ENCODE results near the gene MLXIP. TPM values are rescaled to one million over a fixed set of nuclear protein-coding genes. Genes with fewer than 3 reads are reported as not detected.

The MLXIP gene
- total and polyA plus RNA-seq, 2 experiments from 2014 or later: 6.4 to 7.4 TPM

DNA sequence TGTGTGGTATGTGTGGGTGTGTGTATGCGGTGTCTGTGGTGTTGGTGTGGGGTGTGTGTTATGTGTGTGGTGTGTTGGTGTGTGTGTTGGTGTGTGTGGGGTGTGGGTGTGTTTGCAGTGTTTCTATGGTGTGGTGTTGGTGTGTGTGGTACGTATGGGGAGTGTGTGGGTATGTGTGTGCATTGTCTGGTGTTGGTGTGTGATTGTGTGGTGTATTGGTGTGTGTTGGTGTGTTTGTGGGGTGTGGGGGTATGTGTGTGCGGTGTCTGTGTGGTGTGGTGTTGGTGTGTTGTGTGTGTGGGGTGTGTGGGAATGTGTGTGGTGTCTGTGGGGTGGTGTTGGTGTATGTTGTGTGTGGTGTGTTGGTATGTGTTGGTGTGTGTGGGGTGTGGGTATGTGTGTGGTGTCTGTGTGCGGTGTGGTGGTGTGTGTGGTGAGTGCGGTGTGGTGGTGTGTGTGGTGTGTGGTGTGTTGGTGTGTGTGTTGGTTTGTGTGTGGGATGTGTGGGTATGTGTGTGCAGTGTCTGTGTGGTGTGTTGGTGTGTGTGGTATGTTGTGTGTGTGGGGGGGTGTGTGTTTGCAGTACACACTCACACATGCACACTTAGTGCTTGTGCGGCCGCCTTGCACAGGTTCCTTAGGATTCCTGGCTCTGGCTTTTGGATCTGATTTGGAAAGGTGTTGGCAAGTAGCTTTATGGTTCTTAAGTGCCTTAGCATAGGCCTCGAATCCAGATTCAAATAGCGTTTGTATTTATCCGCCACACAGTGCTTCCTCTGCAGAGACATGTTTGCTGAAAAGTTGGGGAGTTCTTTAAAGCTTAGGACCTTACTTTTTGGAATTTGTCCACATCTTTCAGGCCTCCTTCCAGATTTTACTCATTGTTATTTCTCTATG lies 16.4 kb downstream of the MLXIP start:
- Histone ChIP-seq H3K4me1 (ENCODE audit: insufficient read depth) (peaks cover 37% of the 10 kb centered on the region), H3K9ac (no peak overlapping the region), H3K4me2 (ENCODE audit: unreplicated experiment) (no peak overlapping the region), H3K9me2 (ENCODE audit: insufficient read depth) (no peaks in the 10 kb centered on the region), H2AFZ (no peak overlapping the region), H3K27me3 (replicated peaks; ENCODE audit: insufficient read depth) (no peaks in the 10 kb centered on the region), H3K36me3 (ENCODE audit: low read depth) (no peaks in the 10 kb centered on the region), H3K9me3 (ENCODE audit: low read depth) (no peaks in the 10 kb centered on the region), H3K79me2 (ENCODE audit: insufficient read depth) (peaks cover 92% of the 10 kb centered on the region), H3K4me3 (no peak overlapping the region), H4K20me1 (ENCODE audit: insufficient read depth) (no peaks in the 10 kb centered on the region), H3F3A (ENCODE audit: insufficient read depth) (peaks cover 27% of the 10 kb centered on the region), H3K27ac (no peak overlapping the region)
- in situ Hi-C loops (cut with MboI): no loop called here
- 87% methylated on average over 10 of the region's 10 CpGs for WGBS, 2 experiments (ENCODE audit: low coverage in 1 of 2, low lambda C conversion rate in 2 of 2, missing lambda C conversion rate in 2 of 2)
- DNase-seq: peak; percentile 45
- TF ChIP-seq EZH2 (IDR thresholded peaks at IDR 0.05; ENCODE audit: insufficient read depth, poor library complexity, severe bottlenecking): no peak
- TF ChIP-seq EZH2phosphoT487 (IDR thresholded peaks at IDR 0.05; ENCODE audit: insufficient read depth, low read depth): no peak

DNA sequence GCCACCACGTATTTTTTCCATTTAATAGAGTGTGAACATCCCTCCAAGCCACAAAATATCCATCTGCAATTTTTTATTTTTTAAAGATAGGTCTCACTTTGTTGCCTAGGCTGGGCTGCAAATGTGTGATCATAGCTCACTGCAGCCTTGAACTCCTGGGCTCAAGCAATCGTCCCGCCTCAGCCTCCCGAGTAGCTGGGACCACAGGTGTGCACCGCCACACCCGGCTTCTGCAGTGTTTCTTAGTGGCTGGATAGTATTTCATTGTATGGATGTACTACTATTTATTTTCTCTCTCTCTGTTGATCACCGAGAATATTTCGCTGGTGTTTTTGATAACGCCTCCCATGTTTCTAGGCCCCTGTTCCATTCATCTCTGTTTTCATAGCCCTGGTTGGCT lies 17.5 kb downstream of the MLXIP start:
- TF ChIP-seq EZH2phosphoT487 (IDR thresholded peaks at IDR 0.05; ENCODE audit: insufficient read depth, low read depth): no peak
- TF ChIP-seq EZH2 (IDR thresholded peaks at IDR 0.05; ENCODE audit: insufficient read depth, poor library complexity, severe bottlenecking): no peak
- H3K9ac ChIP-seq: no peak overlapping the region

DNA sequence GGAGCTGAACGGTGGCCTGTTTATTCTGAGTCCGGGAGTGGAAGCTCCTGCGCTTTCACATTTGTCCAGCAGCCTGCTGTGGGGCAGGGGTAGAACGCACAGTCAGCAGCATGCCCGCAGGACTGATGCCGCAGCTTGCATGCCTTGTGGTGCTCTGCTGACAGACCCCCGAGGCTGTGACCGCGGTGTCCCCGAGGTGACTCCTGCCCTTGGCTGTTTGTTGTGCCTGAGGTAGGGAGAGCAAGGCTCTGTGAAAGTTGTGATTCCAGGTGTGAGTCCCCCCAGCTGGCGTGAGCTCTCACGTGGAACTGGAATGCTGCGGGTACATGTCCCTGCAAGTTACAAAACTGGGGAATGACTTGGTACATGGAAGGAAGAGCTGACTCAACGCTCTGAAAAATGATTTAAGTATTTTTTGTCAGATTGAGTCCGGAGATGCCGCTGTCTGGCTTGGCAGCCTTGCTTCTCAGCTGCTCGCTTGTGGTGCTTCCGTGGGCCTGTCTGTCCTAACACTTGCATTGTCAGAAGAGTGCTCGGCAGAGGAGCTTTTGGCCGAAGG lies 18.1 kb downstream of the MLXIP start:
- no peaks in the 10 kb centered on the region for H4K20me1 ChIP-seq (ENCODE audit: insufficient read depth)
- H3F3A ChIP-seq (ENCODE audit: insufficient read depth): peaks cover 10% of the 10 kb centered on the region
- 57 to 59% methylated on average over 20 of the region's 20 CpGs for WGBS, 2 experiments (ENCODE audit: low coverage in 1 of 2, low lambda C conversion rate in 2 of 2, missing lambda C conversion rate in 2 of 2)
- no peaks in the 10 kb centered on the region for H3K27me3 ChIP-seq (replicated peaks; ENCODE audit: insufficient read depth)
- H3K9me2 ChIP-seq (ENCODE audit: insufficient read depth): no peaks in the 10 kb centered on the region
- no peaks in the 10 kb centered on the region for H3K9me3 ChIP-seq (ENCODE audit: low read depth)
- H3K9ac ChIP-seq: peak overlapping the region; percentile 23; the same call in 1 of the 2 replicates
- peaks cover 98% of the 10 kb centered on the region for H3K79me2 ChIP-seq (ENCODE audit: insufficient read depth)
- no peak overlapping the region for H3K4me2 ChIP-seq (ENCODE audit: unreplicated experiment)
- in situ Hi-C loops (cut with MboI): no loop called here
- peaks cover 22% of the 10 kb centered on the region for H3K4me1 ChIP-seq (ENCODE audit: insufficient read depth)
- no peak overlapping the region for H3K4me3 ChIP-seq
- no peak overlapping the region for H2AFZ ChIP-seq
- DNase-seq: peak; percentile 76
- peak overlapping the region; percentile 41 for H3K27ac ChIP-seq
- no peaks in the 10 kb centered on the region for H3K36me3 ChIP-seq (ENCODE audit: low read depth)
- TF ChIP-seq EZH2phosphoT487 (IDR thresholded peaks at IDR 0.05; ENCODE audit: insufficient read depth, low read depth): no peak
- no peak for TF ChIP-seq EZH2 (IDR thresholded peaks at IDR 0.05; ENCODE audit: insufficient read depth, poor library complexity, severe bottlenecking)

More for the DNA sequence above, 17.5 kb downstream of the MLXIP start:
- WGBS, 2 experiments (ENCODE audit: low coverage in 1 of 2, low lambda C conversion rate in 2 of 2, missing lambda C conversion rate in 2 of 2): 76 to 80% methylated on average over 9 of the region's 9 CpGs
- no peak overlapping the region for H3K4me2 ChIP-seq (ENCODE audit: unreplicated experiment)
- peaks cover 27% of the 10 kb centered on the region for H3K4me1 ChIP-seq (ENCODE audit: insufficient read depth)
- peaks cover 97% of the 10 kb centered on the region for H3K79me2 ChIP-seq (ENCODE audit: insufficient read depth)
- no peaks in the 10 kb centered on the region for H4K20me1 ChIP-seq (ENCODE audit: insufficient read depth)
- in situ Hi-C loops (cut with MboI): no loop called here
- H3K9me3 ChIP-seq (ENCODE audit: low read depth): no peaks in the 10 kb centered on the region
- DNase-seq: no peak
- no peak overlapping the region for H3K4me3 ChIP-seq
- peaks cover 17% of the 10 kb centered on the region for H3F3A ChIP-seq (ENCODE audit: insufficient read depth)
- no peaks in the 10 kb centered on the region for H3K27me3 ChIP-seq (replicated peaks; ENCODE audit: insufficient read depth)
- H3K36me3 ChIP-seq (ENCODE audit: low read depth): no peaks in the 10 kb centered on the region
- no peak overlapping the region for H2AFZ ChIP-seq
- H3K27ac ChIP-seq: 0 out of 2 replicates have a peak overlapping the region, but pooled peaks have one; percentile 41
- H3K9me2 ChIP-seq (ENCODE audit: insufficient read depth): no peaks in the 10 kb centered on the region

DNA sequence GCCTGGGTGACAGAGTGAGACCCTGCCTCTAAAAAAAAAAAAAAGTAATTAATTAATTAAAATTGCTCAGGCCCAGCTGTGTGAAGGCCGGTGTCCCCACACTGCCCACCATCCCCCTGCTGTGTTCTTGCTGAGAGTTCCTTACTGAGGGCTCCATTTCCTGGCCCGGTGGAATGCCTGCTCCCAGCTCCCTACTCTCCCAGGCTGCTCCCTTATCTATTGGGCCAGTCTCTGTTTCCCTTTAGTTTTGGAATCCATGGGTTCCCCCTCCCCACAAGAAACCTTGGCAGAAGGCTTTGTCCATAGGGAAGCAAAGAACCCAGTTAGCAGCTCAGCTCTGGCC lies 19.0 kb downstream of the MLXIP start:
- H3K9me2 ChIP-seq (ENCODE audit: insufficient read depth): no peaks in the 10 kb centered on the region
- 92 to 97% methylated on average over 2 of the region's 2 CpGs for WGBS, 2 experiments (ENCODE audit: low coverage in 1 of 2, low lambda C conversion rate in 2 of 2, missing lambda C conversion rate in 2 of 2)
- no peak for TF ChIP-seq EZH2phosphoT487 (IDR thresholded peaks at IDR 0.05; ENCODE audit: insufficient read depth, low read depth)
- no peak for TF ChIP-seq EZH2 (IDR thresholded peaks at IDR 0.05; ENCODE audit: insufficient read depth, poor library complexity, severe bottlenecking)
- H3K27ac ChIP-seq: peak overlapping the region; percentile 53
- no peaks in the 10 kb centered on the region for H3K9me3 ChIP-seq (ENCODE audit: low read depth)
- no peak overlapping the region for H3K4me2 ChIP-seq (ENCODE audit: unreplicated experiment)
- H3K36me3 ChIP-seq (ENCODE audit: low read depth): no peaks in the 10 kb centered on the region
- H2AFZ ChIP-seq: no peak overlapping the region
- no peaks in the 10 kb centered on the region for H4K20me1 ChIP-seq (ENCODE audit: insufficient read depth)
- no peak for DNase-seq
- H3F3A ChIP-seq (ENCODE audit: insufficient read depth): peaks cover 1% of the 10 kb centered on the region; the same call in 1 of the 2 replicates
- peaks cover 17% of the 10 kb centered on the region for H3K4me1 ChIP-seq (ENCODE audit: insufficient read depth)
- no peak overlapping the region for H3K9ac ChIP-seq
- peaks cover 98% of the 10 kb centered on the region for H3K79me2 ChIP-seq (ENCODE audit: insufficient read depth)
- H3K4me3 ChIP-seq: no peak overlapping the region
- no peaks in the 10 kb centered on the region for H3K27me3 ChIP-seq (replicated peaks; ENCODE audit: insufficient read depth)
- in situ Hi-C loops (cut with MboI): no loop called here

Measured in GM23248 (cell line).